Prostate gland (tissue), 2 donors: ENCODE measurements around the gene ARHGEF12. TPM values are rescaled to one million over a fixed set of nuclear protein-coding genes. Genes with fewer than 3 reads are reported as not detected.

Experiments used
- DNase-seq: peaks from one replicate; pipeline ENCODE4 v3.0.0-alpha.2; 2019; ENCODE audit warnings: low spot score
- H3K27ac ChIP-seq, 2 donors: fragments of 200-600 bp; sonication (generic); 2 replicates each; pipeline ENCODE4 v1.5.1; 2017 to 2019
- H3K27me3 ChIP-seq: fragments of 200-600 bp; sonication (generic); replicated peaks from 2 replicates; pipeline ENCODE4 v1.5.1; 2019; ENCODE audit not compliant: insufficient read depth
- H3K36me3 ChIP-seq, 2 donors: fragments of 200-600 bp; sonication (generic); 1 replicate in 1 of 2; 2 replicates in 1 of 2; pipeline versions ENCODE4 v1.5.1 to v1.8.1; 2017 to 2019
- H3K4me1 ChIP-seq: fragments of 200-600 bp; sonication (generic); replicated peaks from 2 replicates; pipeline ENCODE4 v1.5.1; 2019
- H3K4me3 ChIP-seq, 2 donors: fragments of 200-600 bp; sonication (generic); 2 replicates each; pipeline ENCODE4 v1.5.1; 2017 to 2019
- H3K9me3 ChIP-seq: fragments of 200-600 bp; sonication (generic); 2 replicates; pipeline ENCODE4 v1.5.1; 2017
- CTCF ChIP-seq, 4 experiments: fragments of 200-600 bp in 2 of 4; fragments of 450-650 bp in 2 of 4; sonication (generic) in 2 of 4; IDR thresholded peaks; 1 replicate in 3 of 4; 2 replicates in 1 of 4; pipeline ENCODE4 v1.5.1; 2016 to 2019; ENCODE audit warnings: antibody characterized with exemption in 4 of 4, mild to moderate bottlenecking in 2 of 4, moderate library complexity in 2 of 4
- POLR2A ChIP-seq: fragments of 450-650 bp; IDR thresholded peaks from one replicate; pipeline ENCODE4 v1.6.1; 2016; ENCODE audit warnings: antibody characterized with exemption, mild to moderate bottlenecking
- POLR2AphosphoS5 ChIP-seq: sonication (generic); formaldehyde crosslinking; IDR thresholded peaks from one replicate; pipeline ENCODE4 v1.6.1; 2017; ENCODE audit warnings: antibody characterized with exemption
- WGBS: methylation state at CpG from one replicate; pipeline ENCODE4 v1.1.5; 2018; 5-methylcytosine and 5-hydroxymethylcytosine counted together
- intact Hi-C: fragments of 100-400 bp; cut with DNase I; formaldehyde crosslinking; loops from one replicate; pipeline ENCODE4 v1.14.2; 2022
- total RNA-seq, 2 donors: library from RNA; depleted of rRNA; stranded (reverse); fragments of >200 nt; gene quantifications; one replicate each; pipeline ENCODE4 v1.1.0, GENCODE V29; 2016

ARHGEF12 gene
- 10 to 100 TPM; 86.2 to 96.5 TPM for total RNA-seq

- no peaks in the 10 kb centered on the region for H3K36me3 ChIP-seq
- peak; percentile 95 for DNase-seq
- H3K4me3 ChIP-seq = peak within 1 kb of the TSS; percentile 76 to 87
- H3K4me1 ChIP-seq = no peaks in the 10 kb centered on the region
- peak in 2 of 4 experiments; percentile 25 to 36 for TF ChIP-seq CTCF (IDR thresholded peaks at IDR 0.05)
- peak; percentile 76 for TF ChIP-seq POLR2AphosphoS5
- peak; percentile 60 for TF ChIP-seq POLR2A
- peak within 1 kb of the TSS; percentile 95 to 97 for H3K27ac ChIP-seq
- H3K27me3 ChIP-seq = no peaks in the 10 kb centered on the region
- intact Hi-C loops = loop anchor here (5.0 to 10.0 kb wide), 5 partner anchors 69 to 956 kb away; partner anchors contain the start of gene SC5D
- WGBS = under 1% methylated on average over 36 of the region's 92 CpGs
- no peaks in the 10 kb centered on the region for H3K9me3 ChIP-seq
Observed at GRCh38 chr11:120335908-120336640, at the start of gene ARHGEF12. Gene ARHGEF12, plus strand, starts transcription at chr11:120336413. Its CDS starts 831 bp downstream, at chr11:120337244.

- Histone ChIP-seq H3K27ac (no peak overlapping the region), H3K27me3 (no peaks in the 10 kb centered on the region), H3K4me3 (no peak overlapping the region), H3K4me1 (no peaks in the 10 kb centered on the region), H3K9me3 (no peaks in the 10 kb centered on the region), H3K36me3 (no peaks in the 10 kb centered on the region)
- DNase-seq = no peak
- TF ChIP-seq CTCF (IDR thresholded peaks at IDR 0.05) = no peak
- TF ChIP-seq POLR2AphosphoS5 = no peak
- no peak for TF ChIP-seq POLR2A
- WGBS = 81% methylated on average over 2 of the region's 2 CpGs
- intact Hi-C loops = no loop called here
Observed at GRCh38 chr11:120288021-120288420, 48.2 kb upstream of the ARHGEF12 start.

- Histone ChIP-seq H3K27ac (no peak overlapping the region), H3K4me1 (no peaks in the 10 kb centered on the region), H3K36me3 (no peaks in the 10 kb centered on the region), H3K9me3 (no peaks in the 10 kb centered on the region), H3K27me3 (no peaks in the 10 kb centered on the region), H3K4me3 (no peak overlapping the region)
- DNase-seq = no peak
- WGBS = 95% methylated on average over 9 of the region's 9 CpGs
- intact Hi-C loops = no loop called here
- TF ChIP-seq CTCF (IDR thresholded peaks at IDR 0.05) (no peak), POLR2A (no peak), POLR2AphosphoS5 (no peak)
Observed at GRCh38 chr11:120289426-120289825, 46.8 kb upstream of the ARHGEF12 start.

- no peaks in the 10 kb centered on the region for H3K9me3 ChIP-seq
- no peaks in the 10 kb centered on the region for H3K4me1 ChIP-seq
- H3K27ac ChIP-seq = no peak overlapping the region
- intact Hi-C loops = no loop called here
- H3K27me3 ChIP-seq = no peaks in the 10 kb centered on the region
- no peak for TF ChIP-seq CTCF (IDR thresholded peaks at IDR 0.05)
- no peak for TF ChIP-seq POLR2A
- no peak for TF ChIP-seq POLR2AphosphoS5
- no peak for DNase-seq
- no peaks in the 10 kb centered on the region for H3K36me3 ChIP-seq
- WGBS = 70% methylated on average over 3 of the region's 3 CpGs
- no peak overlapping the region for H3K4me3 ChIP-seq
Observed at GRCh38 chr11:120290956-120291355, 45.3 kb upstream of the ARHGEF12 start.
